ENCODE results near the gene PCSK5. TPM values are rescaled to one million over a fixed set of nuclear protein-coding genes. Genes with fewer than 3 reads are reported as not detected.

The PCSK5 gene
- total RNA-seq, 2 donors from 2014 or later, result 2.5 to 3.5 TPM

GRCh38 chr9:76290555-76290954 lies 400.1 kb downstream of the PCSK5 start:
- Histone ChIP-seq H3K27me3 (ENCODE audit: control insufficient read depth, insufficient read depth, low read length, poor library complexity, severe bottlenecking) (no peaks in the 10 kb centered on the region), H3K9me3 (ENCODE audit: control insufficient read depth, low read length) (no peaks in the 10 kb centered on the region), H3K36me3 (ENCODE audit: control insufficient read depth, insufficient read depth, low read length) (no peaks in the 10 kb centered on the region), H3K4me1 (ENCODE audit: control insufficient read depth, insufficient read depth, low read length) (no peaks in the 10 kb centered on the region), H3K4me3 (ENCODE audit: low read length) (no peak overlapping the region), H3K27ac (ENCODE audit: low read depth, low read length) (no peak overlapping the region), H3K9ac (ENCODE audit: extremely low read depth, low read length, poor library complexity, severe bottlenecking) (no peak overlapping the region)
- Mint-ChIP-seq H3K9me3 (no peaks in the 10 kb centered on the region), H3K27ac (no peak overlapping the region), H3K27me3 (ENCODE audit: insufficient read depth) (peaks cover 12% of the 10 kb centered on the region), H3K4me3 (no peak overlapping the region), H3K4me1 (no peaks in the 10 kb centered on the region), H3K36me3 (ENCODE audit: low read depth) (no peaks in the 10 kb centered on the region)
- DNase-seq, result no peak
- no peak for TF ChIP-seq CTCF (conservative IDR thresholded peaks at IDR 0.05)
- 92% methylated on average over 2 of the region's 2 CpGs; no CpG with 5 or more reads in 1 of the 2 experiments for WGBS, 2 experiments (ENCODE audit: insufficient coverage in 1 of 2, insufficient read length in 1 of 2)

DNA sequence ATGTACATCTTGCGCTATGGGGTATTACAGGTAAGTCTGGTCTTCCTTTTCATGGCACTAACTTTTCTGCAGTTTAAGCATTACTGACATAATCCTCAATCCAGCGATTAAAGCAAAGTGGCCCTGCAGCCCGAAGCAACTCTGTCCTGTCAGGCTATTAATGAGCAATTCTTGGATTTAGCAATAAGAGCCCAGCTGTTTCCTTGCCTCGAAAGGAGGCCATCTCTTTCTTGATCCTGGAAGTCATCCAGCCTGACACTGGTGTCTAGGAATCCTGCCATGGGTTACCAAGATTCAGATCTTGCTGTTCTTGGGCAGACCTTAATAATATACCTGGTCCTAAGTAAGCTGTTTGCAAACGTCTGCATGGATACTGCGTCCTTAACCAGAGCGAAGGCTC lies 401.8 kb downstream of the PCSK5 start:
- 89 to 93% methylated on average over 3 to 7 of the region's 7 CpGs for WGBS, 2 experiments (ENCODE audit: insufficient coverage in 1 of 2, insufficient read length in 1 of 2)
- Mint-ChIP-seq H3K27ac (no peak overlapping the region), H3K36me3 (ENCODE audit: low read depth) (no peaks in the 10 kb centered on the region), H3K4me1 (peaks cover 2% of the 10 kb centered on the region), H3K27me3 (ENCODE audit: insufficient read depth) (peaks cover 20% of the 10 kb centered on the region), H3K4me3 (no peak overlapping the region), H3K9me3 (no peaks in the 10 kb centered on the region)
- Histone ChIP-seq H3K27ac (ENCODE audit: low read depth, low read length) (no peak overlapping the region), H3K9me3 (ENCODE audit: control insufficient read depth, low read length) (no peaks in the 10 kb centered on the region), H3K36me3 (ENCODE audit: control insufficient read depth, insufficient read depth, low read length) (no peaks in the 10 kb centered on the region), H3K9ac (ENCODE audit: extremely low read depth, low read length, poor library complexity, severe bottlenecking) (no peak overlapping the region), H3K4me1 (ENCODE audit: control insufficient read depth, insufficient read depth, low read length) (no peaks in the 10 kb centered on the region), H3K4me3 (ENCODE audit: low read length) (no peak overlapping the region), H3K27me3 (ENCODE audit: control insufficient read depth, insufficient read depth, low read length, poor library complexity, severe bottlenecking) (peaks cover 9% of the 10 kb centered on the region)
- no peak for DNase-seq
- TF ChIP-seq CTCF (conservative IDR thresholded peaks at IDR 0.05), result no peak

- Mint-ChIP-seq H3K4me1 (peaks cover 7% of the 10 kb centered on the region), H3K36me3 (ENCODE audit: low read depth) (no peaks in the 10 kb centered on the region), H3K9me3 (no peaks in the 10 kb centered on the region), H3K27me3 (ENCODE audit: insufficient read depth) (peaks cover 23% of the 10 kb centered on the region), H3K4me3 (no peak overlapping the region), H3K27ac (no peak overlapping the region)
- Histone ChIP-seq H3K9ac (ENCODE audit: extremely low read depth, low read length, poor library complexity, severe bottlenecking) (no peak overlapping the region), H3K27me3 (ENCODE audit: control insufficient read depth, insufficient read depth, low read length, poor library complexity, severe bottlenecking) (peaks cover 13% of the 10 kb centered on the region), H3K4me1 (ENCODE audit: control insufficient read depth, insufficient read depth, low read length) (no peaks in the 10 kb centered on the region), H3K9me3 (ENCODE audit: control insufficient read depth, low read length) (no peaks in the 10 kb centered on the region), H3K4me3 (ENCODE audit: low read length) (no peak overlapping the region), H3K36me3 (ENCODE audit: control insufficient read depth, insufficient read depth, low read length) (no peaks in the 10 kb centered on the region), H3K27ac (ENCODE audit: low read depth, low read length) (no peak overlapping the region)
- WGBS, 2 experiments (ENCODE audit: insufficient coverage in 1 of 2, insufficient read length in 1 of 2), result 71 to 100% methylated on average over 2 to 5 of the region's 5 CpGs
- no peak for DNase-seq
- no peak for TF ChIP-seq CTCF (conservative IDR thresholded peaks at IDR 0.05)
Measured at GRCh38 chr9:76292658-76293057, 402.2 kb downstream of the PCSK5 start.

Data from endodermal cell (in vitro differentiated cells).